HG03439 (cell line): ENCODE data around the gene MACROD2.

Experiments
- ATAC-seq: cut with Tn5 transposase; IDR thresholded peaks from one replicate; pipeline ENCODE4 v1.9.1; 2021; ENCODE audit warnings: mild to moderate bottlenecking, moderate library complexity; ENCODE audit not compliant: unreplicated experiment

MACROD2 gene

DNA sequence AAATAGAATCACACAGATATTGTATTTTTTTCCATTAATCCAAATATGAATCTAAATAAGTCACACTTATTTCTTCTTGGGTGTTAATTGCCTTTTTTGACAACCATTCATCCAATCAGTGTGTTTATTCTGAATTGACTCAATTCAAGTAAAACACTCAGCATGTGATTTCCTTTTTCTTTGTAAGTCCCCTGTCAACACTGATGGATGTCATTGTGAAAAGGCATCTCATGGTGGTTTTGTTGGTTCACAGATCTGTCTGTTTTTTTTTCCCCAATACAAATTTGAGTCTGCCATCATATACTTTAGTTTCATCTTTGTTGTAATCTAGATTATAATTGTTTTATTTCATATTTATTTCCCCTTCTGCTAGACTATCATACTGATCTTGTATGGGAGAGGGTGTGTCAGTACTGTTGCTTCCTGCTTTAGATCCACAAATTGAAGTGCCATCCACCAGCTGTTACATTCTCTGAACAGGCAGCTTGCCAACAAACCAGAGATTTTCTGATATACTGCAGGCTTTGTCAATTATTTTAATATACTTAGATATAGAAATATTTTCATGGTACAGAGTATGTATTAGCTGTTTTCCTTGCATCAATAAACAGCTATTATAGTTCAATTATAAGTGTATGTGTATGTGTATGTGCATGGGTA is 406.3 kb downstream of the MACROD2 start:
- ATAC-seq = no peak

DNA sequence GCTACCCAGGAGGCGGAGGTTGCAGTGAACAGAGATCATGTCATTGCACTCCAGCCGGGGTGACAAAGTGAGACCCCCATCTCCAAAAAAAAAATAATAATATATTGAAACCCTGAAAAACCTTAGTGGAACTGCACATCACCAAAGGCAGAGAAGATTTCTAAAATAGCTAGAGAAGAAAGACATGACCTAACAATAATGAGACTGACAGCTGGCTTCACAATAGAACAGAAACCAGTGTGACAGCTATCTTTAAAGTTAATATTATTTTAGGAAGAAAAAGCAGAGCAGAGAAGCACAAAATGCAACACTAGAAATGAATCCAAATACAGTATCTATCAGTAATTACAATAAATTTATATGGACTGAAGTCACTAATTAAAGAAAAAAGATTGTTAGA is 409.2 kb downstream of the MACROD2 start:
- ATAC-seq = no peak

DNA sequence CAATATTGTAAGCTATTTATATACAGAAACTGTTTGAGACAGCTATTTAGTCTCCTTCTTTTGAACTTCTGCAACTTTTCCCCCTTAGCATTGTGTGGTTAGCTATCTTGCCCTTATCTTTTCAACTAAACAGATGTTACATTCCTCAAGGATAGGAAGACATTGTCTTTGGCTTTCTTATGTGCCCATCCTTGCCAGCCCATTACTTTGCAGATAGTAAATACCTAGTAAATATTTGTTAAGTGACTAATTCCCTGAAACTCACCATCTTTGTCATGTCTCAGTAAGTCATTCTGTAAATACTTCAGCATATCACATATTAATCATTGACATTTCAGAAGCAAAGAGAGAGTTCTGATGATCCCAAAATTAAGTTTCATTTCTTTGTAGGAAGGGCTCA is 411.2 kb downstream of the MACROD2 start:
- no peak for ATAC-seq

DNA sequence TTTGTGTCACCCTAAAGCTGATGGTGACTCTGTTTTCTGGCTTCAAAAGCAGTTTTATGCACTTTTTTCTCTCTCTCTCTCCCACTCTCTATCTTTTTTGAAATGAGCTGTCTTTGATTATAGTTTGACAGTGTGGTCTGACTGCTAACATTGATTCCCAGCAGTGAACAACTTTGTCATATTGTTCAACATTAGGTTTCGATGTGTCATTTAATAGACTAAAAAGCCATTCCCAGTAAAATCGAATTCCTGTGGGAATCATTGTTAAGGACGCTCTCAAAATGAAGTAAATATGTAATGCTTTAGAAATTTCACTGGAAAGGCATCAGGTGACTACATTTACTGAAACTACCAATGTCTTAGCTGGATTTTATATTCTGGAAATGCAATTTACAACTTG is 412.0 kb downstream of the MACROD2 start:
- ATAC-seq = no peak

DNA sequence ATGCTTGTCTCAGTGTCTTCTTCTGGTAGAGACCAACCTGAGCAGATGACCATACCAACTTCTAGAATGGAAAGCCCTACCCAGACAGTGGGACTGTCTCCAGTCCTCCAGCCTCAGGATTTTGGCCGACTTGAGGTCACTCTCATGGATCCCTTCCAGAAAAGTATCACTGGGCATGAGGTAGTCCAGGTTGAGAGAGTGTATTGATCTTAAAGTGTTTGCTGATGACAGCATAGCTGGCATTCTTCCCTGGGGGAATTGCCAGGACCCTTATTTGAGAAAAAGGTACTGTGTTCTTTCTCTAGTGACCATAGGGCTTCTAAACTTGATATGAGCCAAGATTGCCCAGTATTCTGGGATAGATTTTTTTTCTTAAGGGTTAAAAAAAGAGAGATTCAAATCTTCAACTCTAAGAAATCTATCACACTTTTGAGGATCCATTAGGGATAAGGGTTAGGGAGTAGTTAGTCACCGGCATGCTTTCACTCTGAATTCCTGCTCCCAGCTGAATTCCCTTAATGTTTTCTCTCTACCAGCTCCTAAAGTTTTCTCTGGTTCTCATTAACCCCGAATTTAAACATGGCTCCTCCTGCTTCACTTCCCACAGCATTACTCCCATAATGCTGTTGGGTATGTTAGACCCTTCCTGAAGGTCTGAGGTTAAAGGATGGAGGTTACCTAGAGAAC is 415.7 kb downstream of the MACROD2 start:
- ATAC-seq = no peak

DNA sequence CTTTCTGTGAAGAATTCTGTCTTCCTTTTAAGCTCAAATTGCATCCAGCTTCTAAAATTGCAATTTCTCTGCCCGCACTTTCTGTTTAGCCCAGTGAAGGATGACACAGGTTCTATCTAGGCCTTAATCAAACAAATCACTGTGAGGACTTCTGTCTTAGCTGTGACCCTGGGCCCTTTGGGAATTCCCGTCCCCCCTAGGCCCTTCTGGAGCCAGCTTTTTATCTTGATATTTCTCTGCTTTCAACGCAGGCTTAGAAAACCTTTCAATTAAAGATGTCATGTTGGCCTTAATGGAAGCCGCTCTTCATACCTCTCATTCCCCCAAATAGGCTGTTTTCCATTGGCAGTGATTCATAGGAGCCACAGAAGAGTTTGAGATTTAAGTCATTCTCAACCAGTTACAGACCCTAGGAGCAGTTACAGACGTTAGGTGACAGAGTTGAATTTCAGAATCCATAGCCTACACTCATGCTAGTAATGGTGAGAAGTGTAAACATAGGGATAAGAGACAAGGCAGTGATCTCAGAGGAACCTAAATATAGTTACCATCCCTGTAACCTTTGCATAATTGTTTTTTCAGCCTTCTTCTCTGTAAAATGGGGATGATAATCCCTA is 416.9 kb downstream of the MACROD2 start:
- ATAC-seq = no peak

DNA sequence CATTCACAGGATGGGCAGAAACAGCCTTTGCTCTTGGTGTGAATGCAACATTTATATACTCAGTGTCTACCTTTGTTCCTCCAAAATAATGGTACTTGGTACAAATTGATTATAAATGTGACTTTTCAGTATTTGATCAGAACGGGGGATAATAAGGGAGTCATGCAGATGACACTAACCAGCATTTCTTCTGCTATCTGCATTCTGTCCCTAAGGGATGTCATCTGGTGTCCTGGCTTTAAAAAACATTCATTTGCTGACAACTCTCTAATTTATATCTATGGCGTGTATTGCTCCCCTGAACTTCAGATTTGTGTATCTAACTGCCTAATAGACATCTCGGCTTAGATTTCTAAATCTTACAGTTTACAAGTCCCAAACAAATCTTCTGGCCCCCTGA is 418.5 kb downstream of the MACROD2 start:
- no peak for ATAC-seq

DNA sequence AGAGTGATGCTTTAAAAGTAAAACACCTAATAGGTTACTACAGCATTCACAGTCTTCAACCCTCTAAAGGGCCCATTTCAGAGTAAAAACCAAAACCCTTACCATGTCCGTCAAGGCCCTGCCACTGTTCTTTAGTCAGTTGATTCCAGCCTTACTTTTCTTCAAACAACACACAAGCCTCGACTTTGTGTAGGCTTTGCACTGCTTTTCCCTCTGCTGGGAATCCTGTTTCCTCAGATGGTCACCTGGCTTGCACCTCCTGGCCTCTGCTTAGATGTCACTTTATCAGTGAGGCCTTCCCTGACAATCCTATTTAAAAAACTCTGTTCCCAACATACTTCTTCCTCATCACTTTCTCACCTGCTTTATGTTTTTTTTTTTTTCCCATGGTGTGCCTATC is 419.2 kb downstream of the MACROD2 start:
- ATAC-seq = no peak

DNA sequence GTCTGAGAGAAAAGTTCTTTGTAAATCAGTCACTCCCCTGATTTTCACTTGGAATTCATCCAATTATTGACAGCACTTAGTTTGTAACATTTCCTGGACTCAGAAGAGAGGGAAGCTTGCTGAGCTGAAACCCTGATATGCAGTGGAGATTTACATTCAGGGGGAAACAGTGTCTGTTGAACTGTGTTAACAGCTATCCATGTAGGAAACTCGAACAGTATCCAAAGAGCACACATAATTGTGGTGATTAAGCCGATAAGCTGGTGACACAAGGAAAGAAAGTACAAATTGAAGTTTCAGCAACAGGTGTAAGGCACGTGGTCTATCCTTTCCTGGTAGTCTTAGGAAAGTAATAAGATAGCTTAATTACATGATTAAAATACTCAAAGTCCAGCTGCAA is 420.2 kb downstream of the MACROD2 start:
- no peak for ATAC-seq

DNA sequence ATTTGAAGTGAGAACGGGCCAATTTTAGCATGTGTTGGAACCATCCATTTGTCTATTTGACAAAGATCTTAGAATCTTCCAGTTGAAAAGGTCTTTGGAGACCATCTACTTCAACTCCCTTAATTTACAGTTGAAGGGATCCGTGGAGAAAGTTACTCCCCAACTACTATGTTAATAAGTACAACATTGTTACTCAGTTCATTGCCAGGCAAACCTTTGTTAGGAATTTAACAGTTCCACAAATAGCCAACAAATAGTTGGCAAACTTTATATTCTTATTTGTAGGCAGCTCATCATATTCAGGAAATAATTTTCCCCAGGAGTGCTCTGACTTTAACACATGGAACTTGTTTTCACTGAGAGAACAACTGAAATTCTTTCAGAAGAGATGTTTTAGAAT is 423.1 kb downstream of the MACROD2 start:
- ATAC-seq = no peak

DNA sequence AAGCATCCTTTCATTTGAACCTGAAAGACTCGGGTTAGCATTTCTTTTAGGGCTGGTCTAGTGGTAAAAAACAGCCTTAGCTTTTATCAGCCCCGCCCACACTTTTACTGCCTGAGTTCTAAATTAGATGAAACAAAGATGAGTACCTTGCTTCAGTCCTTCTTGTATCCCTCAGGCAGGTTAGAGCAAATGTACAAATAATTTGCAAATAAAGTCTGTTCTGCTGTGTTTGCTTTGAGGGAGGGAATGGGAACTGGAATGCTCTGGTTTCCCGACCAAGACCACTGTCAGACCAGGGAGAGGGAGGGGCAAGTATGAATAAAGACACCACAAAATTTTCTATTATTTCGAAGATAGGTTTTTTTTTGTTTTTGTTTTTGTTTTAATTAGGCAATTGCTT is 427.6 kb downstream of the MACROD2 start:
- ATAC-seq = no peak

DNA sequence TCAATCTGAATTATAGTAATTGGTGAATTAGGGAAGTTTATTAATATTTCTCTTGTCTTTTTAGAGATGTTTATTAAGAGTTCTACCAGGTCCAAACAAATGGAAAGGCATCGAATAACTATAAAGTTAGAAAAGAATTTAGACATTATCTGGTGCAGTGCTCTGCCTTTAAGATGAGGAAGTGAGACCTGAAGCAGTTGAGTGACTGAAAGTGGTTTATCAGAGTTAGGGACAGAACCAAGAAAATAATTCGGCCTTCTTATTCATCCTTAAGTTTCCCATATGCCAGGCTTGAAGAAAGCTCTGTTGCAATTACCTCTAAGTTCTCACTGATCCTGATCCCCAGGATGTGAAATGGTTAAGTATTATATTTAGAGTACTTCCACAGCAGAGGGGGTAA is 436.3 kb downstream of the MACROD2 start:
- ATAC-seq = no peak

DNA sequence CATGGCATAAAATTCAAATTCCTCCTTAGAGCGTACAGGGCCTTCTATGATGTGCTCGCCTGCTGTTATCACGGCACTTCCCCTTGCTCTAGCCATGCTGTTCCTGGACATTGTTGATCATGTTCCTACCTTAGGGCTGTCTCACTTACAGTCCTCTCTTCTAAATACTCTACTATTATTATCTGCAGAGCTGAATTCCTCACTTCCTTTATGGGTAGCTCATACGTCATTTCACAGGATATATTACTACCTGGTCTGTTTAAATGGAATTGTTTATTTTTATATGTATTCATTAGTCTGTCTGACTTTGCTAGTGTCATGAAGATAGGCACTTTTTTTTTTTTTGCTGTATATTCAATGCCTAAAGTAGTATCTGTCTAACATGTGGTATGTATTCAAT is 436.8 kb downstream of the MACROD2 start:
- no peak for ATAC-seq

DNA sequence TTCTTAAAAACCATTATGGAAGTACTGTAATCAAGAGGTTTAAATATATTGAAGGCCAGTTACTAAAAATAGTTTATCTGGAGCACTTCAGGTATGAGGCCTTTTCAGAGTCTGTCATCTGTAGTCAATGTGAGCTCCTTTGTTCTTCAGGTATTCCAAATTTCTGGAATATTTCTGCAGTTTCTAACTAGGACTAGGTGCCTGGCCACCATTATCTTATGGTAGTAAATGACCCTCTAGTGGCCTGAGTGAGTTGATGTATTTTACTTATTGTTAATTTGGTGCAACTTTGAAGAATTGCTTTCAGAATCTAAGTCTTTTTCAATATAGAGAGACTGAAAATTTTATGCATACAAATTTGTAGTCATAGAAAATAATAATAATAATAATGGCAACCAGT is 437.3 kb downstream of the MACROD2 start:
- ATAC-seq = no peak

DNA sequence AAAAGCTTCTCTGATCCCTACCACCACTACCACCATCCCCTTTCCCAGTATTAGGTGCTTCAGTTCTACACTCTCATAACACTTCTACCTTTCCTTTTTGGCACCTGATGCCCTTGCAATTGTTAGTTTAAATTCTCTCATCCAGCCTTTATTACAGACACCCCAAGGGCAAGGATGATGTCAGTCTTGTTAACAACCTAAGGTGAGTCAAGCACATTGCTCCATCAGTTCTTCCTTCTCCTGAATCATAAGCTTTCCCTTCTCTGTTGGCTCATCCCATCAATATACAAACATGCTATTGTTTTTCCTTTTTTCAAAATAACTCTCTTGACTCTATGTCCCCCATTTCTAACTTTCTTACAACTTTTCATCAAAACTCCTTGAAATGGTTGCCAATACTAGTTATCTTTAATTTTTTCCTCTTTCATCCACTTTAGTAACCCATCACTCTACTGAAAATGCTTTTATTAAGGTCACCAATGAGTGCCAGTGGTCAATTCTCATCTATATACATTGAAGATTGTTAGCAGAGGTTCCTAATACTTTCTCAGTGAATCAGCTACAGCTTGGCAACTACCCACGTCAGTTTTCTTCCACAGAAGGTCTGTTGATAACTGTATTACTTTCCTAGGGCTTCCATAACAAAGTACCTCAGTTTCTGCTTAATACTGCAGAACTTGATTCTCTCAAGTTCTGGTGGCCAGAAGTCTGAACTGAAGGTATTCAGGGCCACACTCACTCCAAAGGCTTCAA is 439.2 kb downstream of the MACROD2 start:
- no peak for ATAC-seq

DNA sequence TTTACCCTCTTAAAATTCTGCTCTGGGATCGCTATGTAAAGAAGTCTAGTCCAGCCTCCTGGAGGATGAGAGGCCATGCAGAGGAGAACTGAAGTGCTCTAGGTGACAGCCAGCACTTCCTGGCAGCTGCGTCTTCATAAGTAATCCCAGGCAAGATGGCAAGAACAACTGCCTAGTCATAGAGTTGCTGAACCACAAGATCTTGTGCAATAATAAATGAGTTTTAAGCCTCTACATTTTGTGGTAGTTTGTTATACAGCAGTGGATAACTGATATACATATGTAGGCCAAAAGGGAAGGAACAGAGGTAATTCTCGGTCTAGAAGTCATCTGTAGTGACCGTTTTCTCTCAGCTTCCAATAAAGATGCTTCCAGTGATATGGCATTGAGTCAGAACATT is 445.9 kb downstream of the MACROD2 start:
- ATAC-seq = no peak

DNA sequence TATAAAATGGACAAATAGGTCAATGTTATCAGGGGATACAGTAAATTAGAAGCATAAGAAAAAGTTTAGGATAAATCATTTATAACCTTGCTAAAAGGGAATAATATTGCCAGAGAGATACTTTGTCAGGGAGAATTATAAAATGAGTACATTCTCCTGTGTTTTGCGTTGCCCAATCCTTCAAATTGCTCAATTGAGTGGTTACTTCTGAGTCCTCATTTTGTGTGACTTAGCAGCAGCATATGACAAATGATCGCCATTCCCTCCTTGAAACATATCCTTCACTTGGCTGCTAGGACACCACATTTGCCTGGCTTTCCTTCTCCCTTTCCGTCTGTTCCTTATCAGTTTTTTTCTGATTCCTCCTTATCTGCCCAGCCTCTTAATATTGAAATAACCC is 448.8 kb downstream of the MACROD2 start:
- ATAC-seq = no peak

DNA sequence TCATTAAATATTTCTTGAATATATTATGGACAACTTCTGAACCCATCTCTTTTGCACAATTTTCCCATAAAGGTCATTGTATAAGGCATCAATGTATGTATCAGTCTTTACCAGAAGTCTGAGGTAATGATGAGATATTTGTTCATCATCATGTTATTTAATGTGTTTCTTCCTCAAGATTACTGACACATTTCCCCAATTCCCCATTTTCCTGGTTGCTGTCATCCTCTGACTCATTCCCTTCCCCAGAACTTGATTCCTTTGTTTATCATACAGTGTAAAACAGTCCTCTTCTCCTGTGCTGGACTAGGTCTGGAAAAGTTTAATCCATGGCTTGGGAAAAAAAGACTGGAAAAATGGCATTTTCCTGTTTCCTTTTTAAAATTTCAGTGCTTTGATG is 450.0 kb downstream of the MACROD2 start:
- no peak for ATAC-seq

DNA sequence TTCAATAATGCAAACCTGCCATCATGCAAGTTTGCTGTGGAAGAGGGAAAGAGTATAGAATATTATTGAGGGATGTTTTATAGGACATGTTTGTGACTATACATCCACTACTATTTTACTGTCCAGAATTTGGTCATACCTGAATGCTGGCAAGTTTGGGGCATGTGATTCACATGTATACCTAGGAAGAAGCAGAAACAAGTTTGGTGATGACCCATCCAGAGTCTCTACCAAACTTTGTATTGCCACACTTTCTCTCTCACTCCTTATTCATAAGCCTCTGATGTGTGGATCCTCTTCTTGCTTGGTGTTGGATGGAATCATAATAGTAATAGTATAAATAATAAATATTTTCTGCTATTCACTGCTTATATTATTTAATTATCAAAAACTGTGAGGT is 450.6 kb downstream of the MACROD2 start:
- no peak for ATAC-seq

DNA sequence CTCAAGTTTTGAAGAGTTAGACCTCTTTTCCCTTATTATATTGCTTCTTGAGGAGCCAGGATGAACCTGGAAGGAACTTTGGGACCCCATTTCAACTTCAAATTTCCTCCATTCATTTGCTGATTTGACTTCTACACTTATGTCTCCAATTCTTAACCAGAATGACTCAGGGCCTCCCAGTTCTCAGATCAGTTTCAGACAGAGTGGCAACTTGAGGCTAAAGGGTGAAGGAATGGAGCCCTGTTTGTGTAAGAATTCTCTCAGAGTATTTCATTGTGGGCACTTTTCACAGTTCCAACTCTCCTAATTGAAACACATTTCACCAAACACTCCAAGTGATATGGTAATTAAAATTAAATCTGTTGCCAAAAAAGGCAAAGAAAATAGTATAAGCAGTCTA is 451.1 kb downstream of the MACROD2 start:
- no peak for ATAC-seq

DNA sequence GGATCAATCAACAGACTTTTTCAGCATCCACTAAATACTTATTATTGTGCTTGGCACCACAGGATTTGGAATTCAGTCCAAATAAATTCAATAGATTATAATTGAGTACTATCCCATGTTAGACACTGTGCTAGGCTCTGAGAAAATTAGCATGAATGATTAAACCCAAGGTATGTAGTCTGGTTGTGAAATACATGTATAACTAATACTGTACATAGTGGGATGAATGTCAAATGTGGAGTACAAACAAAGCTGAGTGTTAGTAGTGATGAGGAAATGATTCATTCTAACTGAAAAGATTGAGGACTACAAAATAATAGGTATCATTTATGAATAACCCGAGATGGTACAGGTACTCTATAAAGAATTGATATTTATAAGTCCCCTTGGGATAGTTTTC is 454.0 kb downstream of the MACROD2 start:
- no peak for ATAC-seq

DNA sequence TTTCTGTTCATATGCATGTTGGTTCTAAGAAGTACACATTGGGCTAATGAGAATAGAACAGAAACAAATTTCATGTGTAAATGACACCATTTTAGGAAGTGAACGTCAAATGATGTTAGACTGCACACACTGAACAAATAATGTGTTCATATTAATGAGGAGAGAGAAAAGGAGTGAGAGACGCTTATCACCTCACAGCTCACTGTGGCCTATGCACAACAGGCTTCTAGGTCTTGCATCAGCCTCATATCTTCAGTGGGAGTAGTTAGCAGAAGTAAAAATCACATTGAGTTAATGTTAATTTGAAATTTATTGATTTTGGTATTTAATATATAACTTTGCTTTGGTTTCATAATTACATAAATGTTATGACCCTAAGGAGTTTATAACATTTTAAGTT is 454.9 kb downstream of the MACROD2 start:
- no peak for ATAC-seq
